Activated CD8-positive, alpha-beta T cell treated with anti-CD3 and anti-CD28 coated beads for 36 hours (primary cell): ENCODE results near the gene PSMA7. TPM values are rescaled to one million over a fixed set of nuclear protein-coding genes. Genes with fewer than 3 reads are reported as not detected.

Experiments used
- ATAC-seq: fragments of 200-7000 bp; cut with Tn5 transposase; one replicate; pipeline ENCODE4 v1.10.0; 2021; ENCODE audit warnings: mild to moderate bottlenecking, moderate library complexity
- CTCF ChIA-PET: fragments of 350-600 bp; sonication (Branson Sonifier 250); formaldehyde crosslinking; loops from one replicate; lab custom pipeline; 2021; ENCODE audit warnings: antibody characterized with exemption; lab: Charles Lee
- POLR2A ChIA-PET: fragments of 350-600 bp; sonication (Branson Sonifier 250); formaldehyde crosslinking; loops from one replicate; lab custom pipeline; 2021; ENCODE audit warnings: antibody characterized with exemption; lab: Charles Lee
- DNase-seq: peaks from one replicate; pipeline ENCODE4 v3.0.0-alpha.2; 2020
- H3K27ac Mint-ChIP-seq: one replicate; pipeline ENCODE4 v1.8.0; 2021; ENCODE audit warnings: mild to moderate bottlenecking, mixed read lengths
- H3K27me3 Mint-ChIP-seq: one replicate; pipeline ENCODE4 v1.8.0; 2021; ENCODE audit warnings: mixed read lengths
- H3K36me3 Mint-ChIP-seq: one replicate; pipeline ENCODE4 v1.8.0; 2021; ENCODE audit warnings: low read depth, mixed read lengths
- H3K4me1 Mint-ChIP-seq: one replicate; pipeline ENCODE4 v1.8.0; 2021; ENCODE audit warnings: low read depth, mixed read lengths
- H3K4me3 Mint-ChIP-seq: one replicate; pipeline ENCODE4 v1.8.0; 2021; ENCODE audit warnings: mild to moderate bottlenecking, moderate library complexity, mixed read lengths
- H3K9me3 Mint-ChIP-seq: one replicate; pipeline ENCODE4 v1.8.0; 2021; ENCODE audit warnings: mixed read lengths
- intact Hi-C: fragments of 100-400 bp; cut with micrococcal nuclease; formaldehyde crosslinking; loops from one replicate; pipeline ENCODE4 v1.10.0; 2022
- total RNA-seq, 2 experiments: library from RNA; stranded (reverse); gene quantifications; one replicate each; pipeline ENCODE4 v1.2.3, GENCODE V29; 2021
- TF ChIP-seq, protein P1 (sequence below): fragments of 200-600 bp; IDR thresholded peaks from one replicate; pipeline ENCODE4 v1.8.0; 2022; ENCODE audit warnings: antibody characterized with exemption, mild to moderate bottlenecking

PSMA7 gene
- total RNA-seq, 2 experiments from 2014 or later, result 286 to 289 TPM

- H3K4me3 Mint-ChIP-seq, result no peak overlapping the region
- ChIA-PET CTCF (no interaction called here), POLR2A (no interaction called here)
- H3K27me3 Mint-ChIP-seq, result peaks cover 2% of the 10 kb centered on the region
- no peaks in the 10 kb centered on the region for H3K4me1 Mint-ChIP-seq
- DNase-seq (no peak), ATAC-seq (no peak)
- TF ChIP-seq, protein P1, sequence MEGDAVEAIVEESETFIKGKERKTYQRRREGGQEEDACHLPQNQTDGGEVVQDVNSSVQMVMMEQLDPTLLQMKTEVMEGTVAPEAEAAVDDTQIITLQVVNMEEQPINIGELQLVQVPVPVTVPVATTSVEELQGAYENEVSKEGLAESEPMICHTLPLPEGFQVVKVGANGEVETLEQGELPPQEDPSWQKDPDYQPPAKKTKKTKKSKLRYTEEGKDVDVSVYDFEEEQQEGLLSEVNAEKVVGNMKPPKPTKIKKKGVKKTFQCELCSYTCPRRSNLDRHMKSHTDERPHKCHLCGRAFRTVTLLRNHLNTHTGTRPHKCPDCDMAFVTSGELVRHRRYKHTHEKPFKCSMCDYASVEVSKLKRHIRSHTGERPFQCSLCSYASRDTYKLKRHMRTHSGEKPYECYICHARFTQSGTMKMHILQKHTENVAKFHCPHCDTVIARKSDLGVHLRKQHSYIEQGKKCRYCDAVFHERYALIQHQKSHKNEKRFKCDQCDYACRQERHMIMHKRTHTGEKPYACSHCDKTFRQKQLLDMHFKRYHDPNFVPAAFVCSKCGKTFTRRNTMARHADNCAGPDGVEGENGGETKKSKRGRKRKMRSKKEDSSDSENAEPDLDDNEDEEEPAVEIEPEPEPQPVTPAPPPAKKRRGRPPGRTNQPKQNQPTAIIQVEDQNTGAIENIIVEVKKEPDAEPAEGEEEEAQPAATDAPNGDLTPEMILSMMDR, result no peak
- H3K36me3 Mint-ChIP-seq, result peaks cover 2% of the 10 kb centered on the region
- H3K9me3 Mint-ChIP-seq, result peaks cover 2% of the 10 kb centered on the region
- intact Hi-C loops, result no loop called here
- H3K27ac Mint-ChIP-seq, result no peak overlapping the region
Measured at GRCh38 chr20:62087632-62088031, 55.6 kb downstream of the PSMA7 start.

- no peak overlapping the region for H3K27ac Mint-ChIP-seq
- ChIA-PET POLR2A (no interaction called here), CTCF (no interaction called here)
- H3K9me3 Mint-ChIP-seq, result peaks cover 2% of the 10 kb centered on the region
- no peak for DNase-seq
- peaks cover 2% of the 10 kb centered on the region for H3K36me3 Mint-ChIP-seq
- H3K4me3 Mint-ChIP-seq, result no peak overlapping the region
- intact Hi-C loops, result no loop called here
- TF ChIP-seq, protein P1, result no peak
- peaks cover 2% of the 10 kb centered on the region for H3K27me3 Mint-ChIP-seq
- ATAC-seq, result no peak
- H3K4me1 Mint-ChIP-seq, result no peaks in the 10 kb centered on the region
Measured at GRCh38 chr20:62087227-62087626, 56.0 kb downstream of the PSMA7 start.

Other genes starting within 250 kb of the PSMA7 start
- 10 to 100 TPM; 14.1 to 15.9 TPM for gene TAF4, start 77.5 kb downstream of the PSMA7 start, total RNA-seq
- 10 to 100 TPM; 33.5 to 35.6 TPM for gene LSM14B, start 20.9 kb downstream of the PSMA7 start, total RNA-seq
- gene SS18L1, start 375 bp upstream of the PSMA7 start, total RNA-seq, result 10 to 100 TPM; 15.3 to 16.1 TPM
- gene MTG2, start 39.6 kb upstream of the PSMA7 start, total RNA-seq, result 10 to 100 TPM; 36.5 to 40.5 TPM
- not detected for gene HRH3, start 76.9 kb upstream of the PSMA7 start, total RNA-seq
- 10 to 100 TPM; 23.6 to 24.3 TPM for gene OSBPL2, start 95.1 kb upstream of the PSMA7 start, total RNA-seq
- gene ADRM1, start 159.6 kb upstream of the PSMA7 start, total RNA-seq, result 100 to 1,000 TPM; 110 to 115 TPM
- under 1 TPM; 0.25 to 0.76 TPM for gene LAMA5, start 223.9 kb upstream of the PSMA7 start, total RNA-seq
- 1,000 to 10,000 TPM; 2,670 to 2,760 TPM for gene RPS21, start 243.7 kb upstream of the PSMA7 start, total RNA-seq